GM19023 (cell line): ENCODE results near the gene STAM2.

ENCODE experiments used
- ATAC-seq: cut with Tn5 transposase; IDR thresholded peaks from one replicate; pipeline ENCODE4 v1.9.1; 2021; ENCODE audit warnings: mild to moderate bottlenecking, moderate library complexity; ENCODE audit not compliant: unreplicated experiment

STAM2 gene

DNA sequence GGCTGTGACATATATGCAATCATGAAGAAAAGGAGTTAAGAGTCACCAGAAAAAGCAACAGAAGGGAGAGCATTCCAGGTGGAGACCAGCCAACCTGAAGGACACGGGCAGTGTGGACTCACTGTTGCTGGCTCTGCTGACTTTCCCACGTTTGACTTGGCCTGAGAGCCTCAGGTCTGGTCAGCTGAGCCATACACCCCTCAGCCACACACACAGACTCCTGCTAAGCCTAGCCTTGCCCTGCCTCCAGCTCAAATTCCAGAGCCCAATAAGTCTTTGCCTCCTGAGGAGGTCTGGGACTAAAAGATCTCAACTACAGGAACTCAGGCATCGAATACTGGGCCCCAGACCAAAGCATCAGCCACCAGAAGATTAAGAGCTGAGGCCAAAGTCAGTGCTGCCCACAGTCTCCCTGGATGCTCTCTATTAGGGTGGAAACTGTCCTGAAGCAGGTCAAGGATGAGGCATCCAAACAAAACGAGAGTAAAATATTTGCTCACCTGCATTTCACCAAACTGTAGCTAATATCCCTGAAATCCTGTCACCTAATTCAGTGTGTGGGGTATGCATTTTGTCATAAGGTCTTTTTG is 100.0 kb downstream of the STAM2 start:
- no peak for ATAC-seq

DNA sequence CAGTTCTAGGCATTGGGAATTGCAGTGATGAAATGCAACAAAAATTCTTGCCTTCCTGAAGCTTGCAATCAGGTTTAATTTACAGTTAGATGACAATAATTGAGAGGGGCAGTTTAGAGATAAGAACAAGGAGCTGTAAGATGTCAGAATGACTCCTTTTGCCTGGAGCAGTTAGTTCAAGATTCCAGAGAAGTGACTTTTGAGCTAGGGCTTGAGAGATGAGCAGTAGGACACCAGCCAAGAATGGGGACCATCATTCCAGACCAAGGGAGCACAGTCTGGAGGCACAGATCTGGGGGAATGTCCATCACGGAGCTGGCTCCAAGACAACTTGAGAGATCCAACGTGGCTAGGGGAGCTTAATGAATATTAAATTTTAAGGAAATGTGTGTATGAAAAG is 103.6 kb downstream of the STAM2 start:
- no peak for ATAC-seq

DNA sequence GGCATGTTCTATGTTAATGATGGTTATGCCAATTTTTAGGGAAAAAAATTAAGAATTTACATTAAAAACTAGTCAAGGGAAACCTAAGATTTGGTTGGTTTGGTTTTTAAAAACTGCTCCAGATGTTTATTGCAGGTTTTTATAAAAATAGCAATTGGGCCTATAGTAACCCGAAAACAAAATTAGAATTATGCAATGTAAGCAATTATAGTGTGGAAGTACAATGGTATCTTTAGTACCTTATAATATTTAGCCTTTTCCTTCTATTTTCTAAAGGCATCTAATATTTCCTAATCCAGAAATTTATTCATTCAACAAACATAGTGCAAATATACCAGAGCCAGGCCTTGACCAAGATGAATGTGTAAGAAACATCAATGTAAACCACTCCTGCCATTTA is 104.0 kb downstream of the STAM2 start:
- no peak for ATAC-seq

DNA sequence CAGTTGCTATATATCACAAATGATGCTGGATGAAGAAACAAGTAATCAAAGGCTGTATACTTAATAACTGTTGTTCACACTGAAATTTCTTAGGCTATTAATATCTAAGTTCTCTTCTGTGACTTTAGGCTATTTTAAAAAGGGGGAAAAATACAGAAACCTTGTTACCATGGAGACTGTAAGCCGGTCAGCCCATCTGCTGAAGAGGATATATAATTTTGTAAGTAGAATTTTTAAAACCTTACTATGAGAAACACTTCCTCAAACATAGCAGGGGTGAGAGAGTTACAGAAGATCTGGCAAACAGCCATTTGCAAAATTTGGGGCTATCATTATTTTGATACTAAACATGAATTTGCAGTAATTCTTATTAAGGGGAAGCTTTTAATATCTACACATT is 104.5 kb downstream of the STAM2 start:
- ATAC-seq: no peak

DNA sequence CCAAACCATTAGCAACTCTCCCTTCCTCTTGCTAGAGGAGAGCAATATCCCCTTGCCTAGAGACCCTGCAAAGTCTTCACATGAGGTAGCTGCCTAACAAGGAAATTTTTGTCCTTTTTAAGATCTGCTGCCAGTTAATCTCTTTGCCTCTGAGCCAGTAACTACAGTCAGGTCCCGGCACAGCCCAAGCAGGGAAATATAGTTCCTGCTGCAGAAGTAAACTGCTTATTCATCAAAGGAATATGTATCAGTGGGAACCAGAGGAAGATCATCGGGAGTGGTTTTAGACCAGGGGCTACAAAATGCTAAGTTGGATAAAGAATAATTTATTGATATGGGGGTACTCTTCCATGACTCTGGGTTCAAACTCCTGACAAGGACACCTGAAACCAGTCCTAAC is 107.3 kb downstream of the STAM2 start:
- ATAC-seq: no peak

DNA sequence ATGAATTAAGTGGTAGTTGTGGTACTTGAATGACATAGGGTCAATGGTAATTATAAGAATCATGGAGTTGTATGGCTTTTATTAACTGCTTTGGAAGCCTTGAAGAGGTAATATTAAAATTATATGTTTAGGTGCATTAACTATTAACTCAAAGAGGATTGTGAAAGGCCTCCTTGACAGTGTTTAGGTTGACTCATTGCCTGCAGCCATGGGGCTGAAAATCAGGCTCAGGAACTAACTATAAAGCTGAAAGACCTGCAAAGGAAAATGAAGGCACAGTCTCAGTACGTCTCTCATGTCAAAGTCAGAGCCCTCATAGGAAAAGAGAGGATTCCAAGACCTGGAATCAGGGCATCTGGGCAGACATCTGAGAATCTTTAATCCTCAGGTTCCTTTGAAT is 107.7 kb downstream of the STAM2 start:
- no peak for ATAC-seq
